GM12878 (cell line): ENCODE data around the gene BMP8B.

Source experiments
- CBX3 ChIP-seq: fragments of 200-600 bp; sonication (generic); IDR thresholded peaks from 2 replicates; pipeline ENCODE4 v1.6.1; 2016; ENCODE audit warnings: low read depth, borderline replicate concordance
- CTCF ChIP-seq, 3 experiments: IDR thresholded peaks in 2 of 3; conservative IDR thresholded peaks in 1 of 3; 2 replicates each; pipeline ENCODE4 v1.5.1; 2011; ENCODE audit warnings: low read depth in 3 of 3, low read length in 3 of 3, mild to moderate bottlenecking in 3 of 3, control low read depth in 2 of 3, moderate library complexity in 2 of 3, inconsistent platforms in 1 of 3, mixed read lengths in 1 of 3; ENCODE audit not compliant: control insufficient read depth in 2 of 3, insufficient read depth in 1 of 3; ENCODE audit errors: extremely low read depth in 1 of 3
- EZH2 ChIP-seq: IDR thresholded peaks from 2 replicates; pipeline ENCODE4 v1.6.1; 2012; ENCODE audit warnings: low read depth, mild to moderate bottlenecking, control low read depth, inconsistent platforms, low read length, borderline replicate concordance; ENCODE audit not compliant: control insufficient read depth
- FOXK2 ChIP-seq: fragments of 450-650 bp; IDR thresholded peaks from 2 replicates; pipeline ENCODE4 v1.6.1; 2017; ENCODE audit warnings: mild to moderate bottlenecking, moderate library complexity
- FOXM1 ChIP-seq: IDR thresholded peaks from 2 replicates; pipeline ENCODE4 v1.6.1; 2012; ENCODE audit warnings: low read depth, mild to moderate bottlenecking, inconsistent platforms, low read length, moderate library complexity
- HDAC2 ChIP-seq: fragments of 200-600 bp; sonication (generic); IDR thresholded peaks from 2 replicates; pipeline ENCODE4 v1.6.1; 2017
- MLLT1 ChIP-seq: fragments of 450-650 bp; IDR thresholded peaks from 2 replicates; pipeline ENCODE4 v1.6.1; 2016; ENCODE audit warnings: mild to moderate bottlenecking
- MYC ChIP-seq: IDR thresholded peaks from 2 replicates; pipeline ENCODE4 v1.6.1; 2011; ENCODE audit warnings: mild to moderate bottlenecking, low read length, moderate library complexity, inconsistent platforms; ENCODE audit not compliant: insufficient read depth, insufficient replicate concordance, insufficient read length, severe bottlenecking
- NFIC ChIP-seq: IDR thresholded peaks from 2 replicates; pipeline ENCODE4 v1.6.1; 2012; ENCODE audit warnings: low read depth, mild to moderate bottlenecking, inconsistent platforms, low read length, moderate library complexity
- NRF1 ChIP-seq: conservative IDR thresholded peaks from 2 replicates; pipeline ENCODE4 v1.6.1; 2011; ENCODE audit warnings: mild to moderate bottlenecking, low read depth, low read length, improper control_type of control experiment
- PKNOX1 ChIP-seq: fragments of 450-650 bp; IDR thresholded peaks from 2 replicates; pipeline ENCODE4 v1.6.1; 2016; ENCODE audit warnings: mild to moderate bottlenecking
- SUPT20H ChIP-seq: IDR thresholded peaks from 2 replicates; pipeline ENCODE4 v1.6.1; 2011; ENCODE audit warnings: low read depth, mild to moderate bottlenecking, low read length, moderate library complexity, borderline replicate concordance; ENCODE audit not compliant: control insufficient read depth
- ZBTB4 ChIP-seq: fragments of 450-650 bp; formaldehyde crosslinking; IDR thresholded peaks from 2 replicates; pipeline ENCODE4 v1.4.0; 2022; ENCODE audit warnings: mild to moderate bottlenecking, moderate library complexity
- ZBTB40 ChIP-seq: fragments of 450-650 bp; IDR thresholded peaks from 2 replicates; pipeline ENCODE4 v1.6.1; 2016; ENCODE audit warnings: mild to moderate bottlenecking, moderate library complexity, borderline replicate concordance

GRCh38 chr1:39829791-39830533 lies 41.3 kb upstream of the BMP8B start:
- TF ChIP-seq CTCF (IDR thresholded peaks at IDR 0.05 in 2 of 3, conservative IDR thresholded peaks at IDR 0.05 in 1 of 3; ENCODE audit: control insufficient read depth in 2 of 3, extremely low read depth in 1 of 3, insufficient read depth in 1 of 3, low read depth in 3 of 3, low read length in 3 of 3) (no peak), HDAC2 (no peak), NRF1 (no peak), NFIC (no peak), EZH2 (no peak), MYC (no peak), ZBTB4 (CRISPR knock-in tag) (no peak), CBX3 (no peak), MLLT1 (no peak), FOXK2 (no peak), ZBTB40 (no peak), SUPT20H (no peak), PKNOX1 (no peak), FOXM1 (no peak)
